ENCODE data around the gene STK40.

STK40 gene

GRCh38 chr1:36358514-36359084 is 27.1 kb downstream of the STK40 start:
- TF ChIP-seq CEBPB (IDR thresholded peaks at IDR 0.05) (no peak), FOXM1 (IDR thresholded peaks at IDR 0.05; ENCODE audit: borderline replicate concordance, low read depth) (no peak), EGR1 (IDR thresholded peaks at IDR 0.05) (no peak), ZBTB7A (IDR thresholded peaks at IDR 0.05; ENCODE audit: low read depth) (no peak)

- no peak for TF ChIP-seq REST (IDR thresholded peaks at IDR 0.05; ENCODE audit: low read depth)
- TF ChIP-seq ZBTB7A (IDR thresholded peaks at IDR 0.05; ENCODE audit: low read depth): no peak
- no peak for TF ChIP-seq FOXM1 (IDR thresholded peaks at IDR 0.05; ENCODE audit: borderline replicate concordance, low read depth)
- TF ChIP-seq MAX (IDR thresholded peaks at IDR 0.05): no peak
- no peak for TF ChIP-seq TAF1 (IDR thresholded peaks at IDR 0.05; ENCODE audit: low read depth)
- no peak for TF ChIP-seq CEBPB (IDR thresholded peaks at IDR 0.05)
- TF ChIP-seq NFIC (IDR thresholded peaks at IDR 0.05): no peak
These were observed 29.9 kb downstream of the STK40 start for GRCh38 chr1:36355811-36356210.

- no peak for TF ChIP-seq EGR1 (IDR thresholded peaks at IDR 0.05)
- no peak for TF ChIP-seq ZBTB7A (IDR thresholded peaks at IDR 0.05; ENCODE audit: low read depth)
- TF ChIP-seq NFIC (IDR thresholded peaks at IDR 0.05): no peak
- no peak for TF ChIP-seq FOXM1 (IDR thresholded peaks at IDR 0.05; ENCODE audit: borderline replicate concordance, low read depth)
- no peak for TF ChIP-seq CREB1 (IDR thresholded peaks at IDR 0.05; ENCODE audit: low read depth)
- no peak for TF ChIP-seq YY1 (IDR thresholded peaks at IDR 0.05; ENCODE audit: low read depth)
- TF ChIP-seq TEAD4 (IDR thresholded peaks at IDR 0.05): no peak
- no peak for TF ChIP-seq TAF1 (IDR thresholded peaks at IDR 0.05; ENCODE audit: low read depth)
- no peak for TF ChIP-seq MAX (IDR thresholded peaks at IDR 0.05)
- no peak for TF ChIP-seq TCF12 (IDR thresholded peaks at IDR 0.05; ENCODE audit: low read depth)
These were observed 31.2 kb downstream of the STK40 start for GRCh38 chr1:36354486-36354885.

- TF ChIP-seq TEAD4 (IDR thresholded peaks at IDR 0.05) (no peak), TAF1 (IDR thresholded peaks at IDR 0.05; ENCODE audit: low read depth) (no peak), EP300 (IDR thresholded peaks at IDR 0.05; ENCODE audit: borderline replicate concordance) (no peak), CEBPB (IDR thresholded peaks at IDR 0.05) (no peak), RAD21 (IDR thresholded peaks at IDR 0.05; ENCODE audit: low read depth) (no peak), NFIC (IDR thresholded peaks at IDR 0.05) (no peak), YY1 (IDR thresholded peaks at IDR 0.05; ENCODE audit: low read depth) (no peak), REST (IDR thresholded peaks at IDR 0.05; ENCODE audit: low read depth) (no peak), TCF12 (IDR thresholded peaks at IDR 0.05; ENCODE audit: low read depth) (no peak), MAX (IDR thresholded peaks at IDR 0.05) (no peak), CREB1 (IDR thresholded peaks at IDR 0.05; ENCODE audit: low read depth) (no peak), USF1 (IDR thresholded peaks at IDR 0.05) (no peak), EGR1 (IDR thresholded peaks at IDR 0.05) (no peak), ZBTB7A (IDR thresholded peaks at IDR 0.05; ENCODE audit: low read depth) (no peak), FOXM1 (IDR thresholded peaks at IDR 0.05; ENCODE audit: borderline replicate concordance, low read depth) (no peak)
These were observed 32.5 kb downstream of the STK40 start for GRCh38 chr1:36352910-36353878.

GRCh38 chr1:36352125-36352909 is 33.4 kb downstream of the STK40 start:
- TF ChIP-seq REST (IDR thresholded peaks at IDR 0.05; ENCODE audit: low read depth) (no peak), NFIC (IDR thresholded peaks at IDR 0.05) (no peak), FOXM1 (IDR thresholded peaks at IDR 0.05; ENCODE audit: borderline replicate concordance, low read depth) (no peak), CREB1 (IDR thresholded peaks at IDR 0.05; ENCODE audit: low read depth) (no peak), RAD21 (IDR thresholded peaks at IDR 0.05; ENCODE audit: low read depth) (no peak), EGR1 (IDR thresholded peaks at IDR 0.05) (no peak), MAX (IDR thresholded peaks at IDR 0.05) (no peak), TCF12 (IDR thresholded peaks at IDR 0.05; ENCODE audit: low read depth) (no peak), CEBPB (IDR thresholded peaks at IDR 0.05) (no peak)
